Caco-2 (cell line): ENCODE data around the gene DNER. TPM values are rescaled to one million over a fixed set of nuclear protein-coding genes. Genes with fewer than 3 reads are reported as not detected.

Source experiments
- BruUV-seq: library from RNA; stranded (reverse); fragments of 400-500 nt; replicated peaks from 2 replicates; lab custom pipeline; 2021; lab: Mats Ljungman, UMichigan
- CTCF ChIA-PET: fragments of 300-600 bp; sonication (Branson Sonifier 250); formaldehyde crosslinking; loops from one replicate; lab custom pipeline; 2022; ENCODE audit warnings: antibody characterized with exemption; lab: Charles Lee
- POLR2A ChIA-PET: fragments of 300-600 bp; sonication (Branson Sonifier 250); formaldehyde crosslinking; loops from one replicate; lab custom pipeline; 2022; ENCODE audit warnings: antibody characterized with exemption; lab: Charles Lee
- DNase-seq, 2 experiments: peaks; one replicate each; pipeline versions ENCODE4 v3.0.0 to v3.0.0-alpha.2; 2020 to 2022
- H3K27me3 ChIP-seq: replicated peaks from 2 replicates; pipeline ENCODE4 v1.6.0; 2011; ENCODE audit warnings: low read length; ENCODE audit not compliant: control insufficient read depth, insufficient read depth
- H3K36me3 ChIP-seq: 2 replicates; pipeline ENCODE4 v1.5.1; 2011; ENCODE audit warnings: low read length; ENCODE audit not compliant: control insufficient read depth, insufficient read depth
- H3K4me1 ChIP-seq: fragments of 250-450 bp; sonication (Bioruptor Pico); 2 replicates; pipeline ENCODE4 v1.5.1; 2020; ENCODE audit warnings: mild to moderate bottlenecking
- H3K4me3 ChIP-seq: 2 replicates; pipeline ENCODE4 v1.5.1; 2011; ENCODE audit warnings: low read depth, mild to moderate bottlenecking, control low read depth, low read length
- H3K9me3 ChIP-seq: fragments of 250-450 bp; sonication (Bioruptor Pico); 2 replicates; pipeline ENCODE4 v1.5.1; 2020; ENCODE audit warnings: mild to moderate bottlenecking, moderate library complexity
- H3K27ac Mint-ChIP-seq: one replicate; pipeline ENCODE4 v1.8.0; 2022; ENCODE audit warnings: mixed read lengths; ENCODE audit not compliant: unreplicated experiment
- H3K27me3 Mint-ChIP-seq: one replicate; pipeline ENCODE4 v1.8.0; 2022; ENCODE audit warnings: mixed read lengths; ENCODE audit not compliant: insufficient read depth, unreplicated experiment
- H3K36me3 Mint-ChIP-seq: one replicate; pipeline ENCODE4 v1.8.0; 2022; ENCODE audit warnings: mild to moderate bottlenecking, mixed read lengths; ENCODE audit not compliant: insufficient read depth, unreplicated experiment
- H3K4me1 Mint-ChIP-seq: one replicate; pipeline ENCODE4 v1.8.0; 2022; ENCODE audit warnings: low read depth, mixed read lengths; ENCODE audit not compliant: unreplicated experiment
- H3K4me3 Mint-ChIP-seq: one replicate; pipeline ENCODE4 v1.8.0; 2022; ENCODE audit warnings: mild to moderate bottlenecking, moderate library complexity, mixed read lengths; ENCODE audit not compliant: unreplicated experiment
- H3K9me3 Mint-ChIP-seq: one replicate; pipeline ENCODE4 v1.8.0; 2022; ENCODE audit warnings: mixed read lengths; ENCODE audit not compliant: unreplicated experiment
- CTCF ChIP-seq, 2 experiments: fragments of 200-600 bp in 1 of 2; IDR thresholded peaks; 1 replicate in 1 of 2; 2 replicates in 1 of 2; pipeline versions ENCODE4 v1.5.1 to v1.8.0; 2011 to 2022; ENCODE audit warnings: antibody characterized with exemption in 1 of 2, control low read depth in 1 of 2, inconsistent platforms in 1 of 2, low read depth in 1 of 2, low read length in 1 of 2, mild to moderate bottlenecking in 1 of 2, moderate library complexity in 1 of 2; ENCODE audit not compliant: insufficient read depth in 1 of 2, severe bottlenecking in 1 of 2, unreplicated experiment in 1 of 2
- intact Hi-C: fragments of 100-400 bp; cut with micrococcal nuclease; formaldehyde crosslinking; loops from one replicate; pipeline ENCODE4 v1.10.0; 2022; ENCODE audit not compliant: unreplicated experiment
- total RNA-seq: library from RNA; stranded (reverse); gene quantifications from 2 replicates; pipeline ENCODE4 v1.2.3, GENCODE V29; 2022

DNER gene
- total RNA-seq, 1 experiment from 2014 or later, result not detected

GRCh38 chr2:229596796-229597195, 117.6 kb downstream of the DNER start:
- Mint-ChIP-seq H3K36me3 (no peaks in the 10 kb centered on the region), H3K27me3 (peaks cover 3% of the 10 kb centered on the region), H3K4me3 (no peak overlapping the region), H3K9me3 (no peaks in the 10 kb centered on the region), H3K4me1 (no peaks in the 10 kb centered on the region), H3K27ac (no peak overlapping the region)
- no peaks in the 10 kb centered on the region for H3K36me3 ChIP-seq
- no peaks in the 10 kb centered on the region for H3K9me3 ChIP-seq
- no peak for DNase-seq
- intact Hi-C loops, result no loop called here
- no peak for TF ChIP-seq CTCF (IDR thresholded peaks at IDR 0.05; ENCODE audit: insufficient read depth in 1 of 2, low read depth in 1 of 2, low read length in 1 of 2, severe bottlenecking in 1 of 2, unreplicated experiment in 1 of 2)
- H3K4me1 ChIP-seq, result no peaks in the 10 kb centered on the region
- CTCF ChIA-PET, result no interaction called here
- H3K4me3 ChIP-seq, result no peak overlapping the region
- H3K27me3 ChIP-seq, result no peaks in the 10 kb centered on the region
- no TSS peak for BruUV-seq
- POLR2A ChIA-PET, result no interaction called here

GRCh38 chr2:229591611-229592010, 122.7 kb downstream of the DNER start:
- no peaks in the 10 kb centered on the region for H3K9me3 Mint-ChIP-seq
- Histone ChIP-seq H3K4me1 (no peaks in the 10 kb centered on the region), H3K36me3 (no peaks in the 10 kb centered on the region), H3K27me3 (no peaks in the 10 kb centered on the region), H3K4me3 (no peak overlapping the region), H3K9me3 (no peaks in the 10 kb centered on the region)
- no peak for DNase-seq
- H3K36me3 Mint-ChIP-seq, result no peaks in the 10 kb centered on the region
- BruUV-seq, result no TSS peak
- intact Hi-C loops, result no loop called here
- ChIA-PET CTCF (no interaction called here), POLR2A (no interaction called here)
- H3K4me1 Mint-ChIP-seq, result no peaks in the 10 kb centered on the region
- H3K27me3 Mint-ChIP-seq, result peaks cover 3% of the 10 kb centered on the region
- H3K4me3 Mint-ChIP-seq, result no peak overlapping the region
- H3K27ac Mint-ChIP-seq, result no peak overlapping the region
- no peak for TF ChIP-seq CTCF (IDR thresholded peaks at IDR 0.05; ENCODE audit: insufficient read depth in 1 of 2, low read depth in 1 of 2, low read length in 1 of 2, severe bottlenecking in 1 of 2, unreplicated experiment in 1 of 2)

- H3K27me3 Mint-ChIP-seq, result peaks cover 5% of the 10 kb centered on the region
These were observed 127.3 kb downstream of the DNER start for GRCh38 chr2:229586746-229587705.

More at GRCh38 chr2:229586746-229587705, 127.3 kb downstream of the DNER start:
- H3K4me3 ChIP-seq, result no peak overlapping the region
- peak; percentile 78 to 83 for TF ChIP-seq CTCF (IDR thresholded peaks at IDR 0.05; ENCODE audit: insufficient read depth in 1 of 2, low read depth in 1 of 2, low read length in 1 of 2, severe bottlenecking in 1 of 2, unreplicated experiment in 1 of 2)
- H3K27me3 ChIP-seq, result no peaks in the 10 kb centered on the region
- H3K9me3 Mint-ChIP-seq, result no peaks in the 10 kb centered on the region
- no peaks in the 10 kb centered on the region for H3K36me3 Mint-ChIP-seq
- DNase-seq, result peak; percentile 61 to 74
- H3K36me3 ChIP-seq, result no peaks in the 10 kb centered on the region
- intact Hi-C loops, result loop anchor here (1.0 to 5.0 kb wide), 3 partner anchors 156 to 905 kb away; no protein-coding TSS in a partner anchor
- ChIA-PET POLR2A (no interaction called here), CTCF (interaction anchor here (0.7 to 1.6 kb wide), 4 partner anchors 95 to 581 kb away, joined by 4 to 28 read pairs (median 5); no protein-coding TSS in a partner anchor)
- H3K4me1 Mint-ChIP-seq, result no peaks in the 10 kb centered on the region
- H3K9me3 ChIP-seq, result no peaks in the 10 kb centered on the region
- H3K27ac Mint-ChIP-seq, result no peak overlapping the region
- BruUV-seq, result no TSS peak
- H3K4me1 ChIP-seq, result no peaks in the 10 kb centered on the region
- no peak overlapping the region for H3K4me3 Mint-ChIP-seq
